GM18868 (cell line): ENCODE results near the gene C1GALT1.
"Not testable (repeated sequence)": the region's sequence is repeated elsewhere in the genome, so short reads cannot be mapped to it uniquely, and the experiment has no call there.

Source experiments
- ATAC-seq: cut with Tn5 transposase; IDR thresholded peaks from one replicate; pipeline ENCODE4 v1.9.1; 2021; ENCODE audit warnings: mild to moderate bottlenecking, moderate library complexity; ENCODE audit not compliant: unreplicated experiment

C1GALT1 gene

DNA sequence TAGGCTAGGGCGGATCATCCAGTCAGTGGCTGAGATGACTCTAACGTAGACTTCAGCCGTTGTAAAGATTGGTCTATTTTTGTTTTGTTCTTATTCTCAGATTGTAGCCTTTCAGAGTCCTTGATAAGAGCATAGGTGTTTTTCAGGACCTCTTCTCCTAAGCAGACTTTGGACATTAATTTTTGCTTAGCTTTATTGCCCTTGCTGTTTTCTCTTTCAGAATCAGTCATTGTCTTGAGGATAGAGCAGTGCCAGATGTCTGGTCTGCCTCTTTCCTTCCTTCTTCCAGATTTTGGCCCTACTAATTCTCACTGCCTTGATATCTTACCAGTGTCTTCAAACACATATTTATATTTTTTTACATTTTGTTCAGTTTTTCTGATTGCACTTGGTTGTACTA is 49.5 kb downstream of the C1GALT1 start:
- ATAC-seq = no peak

GRCh38 chr7:7235347-7235746 is 53.0 kb downstream of the C1GALT1 start:
- ATAC-seq = no peak

- no peak for ATAC-seq
These were observed 53.7 kb downstream of the C1GALT1 start for GRCh38 chr7:7236041-7236440.

DNA sequence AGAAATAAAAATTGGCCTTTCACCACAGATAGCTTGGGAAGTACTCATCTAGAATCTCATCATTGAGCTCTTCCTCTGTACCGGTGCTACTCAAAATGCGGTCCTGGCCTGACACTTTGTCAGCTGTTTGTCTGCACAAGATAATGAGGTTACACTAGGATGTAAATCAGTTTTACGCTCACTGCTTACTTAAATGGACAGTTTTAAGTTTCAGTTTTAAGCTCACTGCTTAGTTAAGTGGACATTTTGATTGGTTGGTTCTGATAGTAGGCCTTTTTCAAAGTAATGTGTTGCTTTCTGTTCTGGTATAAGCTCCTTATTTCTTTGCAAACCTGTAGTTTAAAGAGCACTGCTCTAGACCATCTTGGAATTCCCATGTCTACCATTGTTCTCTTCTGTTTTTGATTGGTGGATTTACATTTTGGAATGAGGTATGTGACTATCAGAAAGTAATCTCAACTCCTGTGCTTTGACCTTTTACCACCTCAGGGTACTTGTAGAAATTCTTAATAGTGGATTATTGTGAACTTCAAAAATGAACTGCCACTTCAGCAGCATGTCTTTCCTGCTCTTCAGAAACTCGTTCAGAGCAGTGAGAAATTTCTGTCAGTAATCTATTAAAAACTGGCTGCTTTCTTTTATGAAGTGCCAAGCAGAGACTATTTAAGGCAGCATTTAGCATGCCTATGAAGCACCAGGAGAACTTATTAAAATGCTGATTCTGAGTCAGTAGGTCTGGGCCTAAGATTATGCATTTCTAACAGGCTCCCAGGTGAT is 55.0 kb downstream of the C1GALT1 start:
- ATAC-seq = no peak

GRCh38 chr7:7237978-7238267 is 55.6 kb downstream of the C1GALT1 start:
- ATAC-seq = no peak

DNA sequence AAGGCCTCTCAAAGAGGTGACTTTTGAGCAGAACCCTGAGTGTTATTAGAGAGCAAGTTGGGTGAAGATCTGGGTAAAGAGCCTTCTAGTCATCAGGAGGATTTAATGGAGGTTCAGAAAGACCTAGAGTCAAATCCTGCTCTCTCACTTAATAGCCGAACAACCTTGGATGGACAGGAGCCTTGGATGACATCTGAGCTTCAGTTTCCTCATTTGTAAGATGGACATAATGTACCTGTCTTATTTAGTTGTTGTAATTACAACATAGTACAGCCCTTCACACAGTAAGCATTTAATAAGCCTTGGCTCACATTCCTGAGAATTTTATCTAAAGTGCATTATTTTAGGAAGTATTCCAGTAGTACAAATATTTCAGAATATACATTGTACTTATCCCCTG is 57.0 kb downstream of the C1GALT1 start:
- ATAC-seq = no peak

GRCh38 chr7:7242899-7243298 is 60.6 kb downstream of the C1GALT1 start:
- no peak for ATAC-seq

GRCh38 chr7:7245233-7245632 is 62.9 kb downstream of the C1GALT1 start:
- ATAC-seq = not testable (repeated sequence)

GRCh38 chr7:7246223-7246622 is 63.9 kb downstream of the C1GALT1 start:
- ATAC-seq = no peak

GRCh38 chr7:7247658-7248057 is 65.3 kb downstream of the C1GALT1 start:
- no peak for ATAC-seq

DNA sequence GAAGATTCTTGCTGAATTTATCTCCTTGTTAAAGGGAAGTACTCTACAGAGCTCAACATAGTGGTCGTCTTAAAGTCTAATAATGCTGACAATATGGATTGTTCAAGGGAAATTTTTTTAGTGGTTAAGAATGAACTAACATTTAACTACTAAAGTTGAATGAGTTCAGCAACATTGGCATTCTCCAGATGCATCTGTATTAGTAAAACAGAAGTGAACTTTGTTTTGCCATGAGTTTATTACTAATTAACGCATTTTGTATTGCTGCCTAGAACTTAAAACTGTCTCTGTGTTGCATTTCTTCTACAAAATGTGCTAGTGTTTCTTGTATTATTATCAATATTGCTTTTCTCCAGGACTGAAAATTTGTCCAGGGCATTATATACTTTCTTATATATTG is 67.5 kb downstream of the C1GALT1 start:
- no peak for ATAC-seq

- ATAC-seq = peak; percentile 100
These were observed 69.4 kb downstream of the C1GALT1 start for GRCh38 chr7:7251742-7252141.

GRCh38 chr7:7254319-7254718 is 72.0 kb downstream of the C1GALT1 start:
- ATAC-seq = no peak

- no peak for ATAC-seq
These were observed 72.6 kb downstream of the C1GALT1 start for GRCh38 chr7:7254908-7255307.

GRCh38 chr7:7256731-7257274 is 74.5 kb downstream of the C1GALT1 start:
- ATAC-seq = no peak

DNA sequence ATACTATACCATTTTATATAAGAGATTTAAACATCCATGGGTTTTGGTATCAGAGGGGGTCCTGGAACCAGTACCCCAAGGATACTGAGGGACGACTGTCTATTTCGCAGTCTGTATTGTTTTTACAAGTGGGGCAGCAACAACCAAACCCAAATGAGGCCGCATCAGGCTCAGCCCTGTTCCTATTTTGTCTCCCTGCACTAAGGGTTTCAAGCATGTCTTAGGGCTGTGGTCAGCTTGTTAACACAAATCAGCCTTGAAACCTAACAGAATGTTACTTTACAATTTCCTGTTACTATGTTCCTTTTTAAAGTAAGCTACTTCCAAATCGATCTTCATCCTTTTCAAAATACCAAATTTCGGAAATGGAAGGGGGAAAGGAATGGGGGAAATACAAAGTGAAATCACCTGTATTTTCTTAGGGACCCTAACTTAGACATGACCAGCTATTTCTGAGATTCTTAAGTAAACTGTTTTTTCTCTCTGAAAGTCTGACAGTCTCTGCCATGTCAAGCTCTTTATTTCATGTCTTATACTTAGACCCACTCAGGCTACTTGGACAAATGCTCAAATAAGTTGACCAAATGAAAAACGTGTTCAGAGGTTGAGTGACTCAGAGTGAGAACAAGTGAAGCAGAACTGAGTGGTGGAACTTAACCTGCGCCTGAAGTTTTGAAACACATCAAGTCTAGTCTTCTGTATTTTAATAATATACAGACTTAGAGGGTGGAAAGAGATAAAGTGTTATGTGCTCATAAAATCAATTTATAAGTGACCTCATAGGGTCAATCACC is 75.8 kb downstream of the C1GALT1 start:
- ATAC-seq = peak; percentile 96

GRCh38 chr7:7261863-7262262 is 79.5 kb downstream of the C1GALT1 start:
- ATAC-seq = no peak

DNA sequence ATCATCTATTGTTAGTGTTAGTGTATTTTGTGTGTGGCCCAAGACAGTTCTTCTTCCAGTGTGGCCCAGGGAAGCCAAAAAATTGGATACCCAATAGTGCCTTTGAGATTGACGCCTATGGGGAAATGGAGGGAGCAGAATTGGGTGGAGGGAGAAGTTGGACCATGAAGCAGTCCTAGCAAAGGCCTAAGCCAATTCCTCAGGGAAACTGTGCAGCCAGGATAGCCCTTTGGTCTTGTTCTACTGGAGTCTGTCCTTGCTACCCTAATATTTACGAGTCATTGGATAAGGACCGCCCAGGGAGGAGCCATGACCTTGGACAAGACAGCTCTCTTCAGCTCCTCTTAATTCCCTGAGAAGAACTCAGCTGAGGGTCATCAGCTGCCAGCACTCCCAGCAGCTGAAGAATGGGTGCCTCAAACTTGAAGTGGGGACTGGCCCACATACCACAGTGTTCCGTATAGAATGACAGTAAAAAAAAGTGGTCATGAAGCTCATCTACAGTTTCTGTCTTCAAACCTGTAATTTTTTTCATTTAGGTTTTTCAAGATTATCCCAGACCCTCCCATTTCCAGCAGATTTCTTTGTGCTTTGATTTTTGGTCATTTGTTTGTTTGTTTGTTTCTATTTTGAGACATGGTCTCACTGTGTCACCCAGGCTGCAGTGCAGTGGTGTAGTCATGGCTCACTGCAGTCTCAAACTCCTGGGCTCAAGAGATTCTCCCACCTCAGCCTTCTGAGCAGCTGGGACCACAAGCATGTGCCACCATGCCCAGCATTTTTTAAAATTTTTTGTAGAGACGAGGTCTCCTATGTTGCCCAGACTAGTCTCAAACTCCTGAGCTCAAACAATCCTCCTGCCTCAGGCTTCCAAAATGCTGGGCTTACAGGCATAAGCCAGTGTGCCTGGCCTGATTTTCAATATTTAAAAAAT is 81.2 kb downstream of the C1GALT1 start:
- ATAC-seq = no peak

- no peak for ATAC-seq
These were observed 82.1 kb downstream of the C1GALT1 start for GRCh38 chr7:7264306-7265040.
